Natural killer cell (primary cell): ENCODE results near the gene UGDH. TPM values are rescaled to one million over a fixed set of nuclear protein-coding genes. Genes with fewer than 3 reads are reported as not detected.

ENCODE experiments used
- ATAC-seq, 3 donors: fragments of 150-1000 bp in 2 of 3; fragments of 200-7000 bp in 1 of 3; cut with Tn5 transposase; 1 replicate in 1 of 3; 2 replicates in 2 of 3; pipeline ENCODE4 v1.10.0; 2021; ENCODE audit warnings: mild to moderate bottlenecking in 2 of 3, moderate library complexity in 2 of 3
- DNase-seq, 2 donors: peaks; one replicate each; pipeline versions ENCODE4 v3.0.0 to v3.0.0-alpha.2; 2013 to 2021; ENCODE audit warnings: mixed read lengths in 1 of 2
- H3K27ac ChIP-seq: one replicate; pipeline ENCODE4 v1.5.1; 2013; ENCODE audit warnings: mild to moderate bottlenecking, low read length
- H3K27me3 ChIP-seq: one replicate; pipeline ENCODE4 v1.6.1; 2013; ENCODE audit warnings: low read length; ENCODE audit not compliant: control insufficient read depth, insufficient read depth
- H3K36me3 ChIP-seq: one replicate; pipeline ENCODE4 v1.6.1; 2013; ENCODE audit warnings: low read length; ENCODE audit not compliant: control insufficient read depth, insufficient read depth
- H3K4me1 ChIP-seq: one replicate; pipeline ENCODE4 v1.6.1; 2013; ENCODE audit warnings: low read length; ENCODE audit not compliant: control insufficient read depth, insufficient read depth
- H3K4me3 ChIP-seq: one replicate; pipeline ENCODE4 v1.5.1; 2013; ENCODE audit warnings: low read length
- H3K9me3 ChIP-seq: one replicate; pipeline ENCODE4 v1.6.1; 2013; ENCODE audit warnings: low read length; ENCODE audit not compliant: control insufficient read depth, insufficient read depth
- H3K27ac Mint-ChIP-seq, 2 donors: one replicate each; pipeline ENCODE4 v1.8.0; 2022; ENCODE audit warnings: mild to moderate bottlenecking in 2 of 2, mixed read lengths in 2 of 2, moderate library complexity in 1 of 2
- H3K27me3 Mint-ChIP-seq, 2 donors: one replicate each; pipeline ENCODE4 v1.8.0; 2022; ENCODE audit warnings: low read depth in 2 of 2, mixed read lengths in 2 of 2
- H3K36me3 Mint-ChIP-seq: one replicate; pipeline ENCODE4 v1.8.0; 2022; ENCODE audit warnings: mixed read lengths
- H3K4me1 Mint-ChIP-seq, 2 donors: one replicate each; pipeline ENCODE4 v1.8.0; 2022; ENCODE audit warnings: mixed read lengths in 2 of 2
- H3K4me3 Mint-ChIP-seq: one replicate; pipeline ENCODE4 v1.8.0; 2022; ENCODE audit warnings: mild to moderate bottlenecking, moderate library complexity, mixed read lengths
- H3K9me3 Mint-ChIP-seq, 2 donors: one replicate each; pipeline ENCODE4 v1.8.0; 2022; ENCODE audit warnings: mixed read lengths in 2 of 2
- CTCF ChIP-seq: fragments of 200-600 bp; IDR thresholded peaks from one replicate; pipeline ENCODE4 v1.8.0; 2022; ENCODE audit warnings: antibody characterized with exemption
- WGBS: methylation state at CpG from one replicate; pipeline ENCODE4 v1.1.7; 2013; ENCODE audit warnings: missing lambda C conversion rate; ENCODE audit not compliant: insufficient coverage; 5-methylcytosine and 5-hydroxymethylcytosine counted together
- intact Hi-C: fragments of 100-400 bp; cut with micrococcal nuclease; formaldehyde crosslinking; loops from one replicate; pipeline ENCODE4 v1.14.2; 2022
- total RNA-seq, 4 donors: library from RNA; stranded (reverse); fragments of 120-200 nt in 1 of 4; gene quantifications; one replicate each; pipeline versions ENCODE4 v1.2.3 to v1.2.4, GENCODE V29; 2013 to 2022

Gene UGDH
- total RNA-seq, result 10 to 100 TPM; 12.2 to 14.8 (median 13.6) TPM
- total RNA-seq (2013), result 16.3 TPM

- H3K4me3 ChIP-seq, result peak within 1 kb of the TSS; percentile 93
- H3K9me3 Mint-ChIP-seq, result no peaks in the 10 kb centered on the region
- WGBS, result under 1% methylated on average over 73 of the region's 73 CpGs
- peak; percentile 98 to 100 (median 99) for ATAC-seq
- H3K36me3 ChIP-seq, result no peaks in the 10 kb centered on the region
- peaks cover 13 to 20% of the 10 kb centered on the region in 2 donors for H3K4me1 Mint-ChIP-seq
- intact Hi-C loops, result loop anchor here (1.0 to 5.0 kb wide), 4 partner anchors 112 to 451 kb away; partner anchors contain the start of genes UBE2K and WDR19
- no peaks in the 10 kb centered on the region for H3K9me3 ChIP-seq
- H3K27ac Mint-ChIP-seq, result peak within 1 kb of the TSS; percentile 78 to 92
- DNase-seq, result peak; percentile 91 to 95
- H3K27me3 ChIP-seq, result no peaks in the 10 kb centered on the region
- peak within 1 kb of the TSS; percentile 68 for H3K27ac ChIP-seq
- no peak for TF ChIP-seq CTCF
- peak within 1 kb of the TSS; percentile 96 for H3K4me3 Mint-ChIP-seq
- H3K4me1 ChIP-seq, result peaks cover 18% of the 10 kb centered on the region
- H3K36me3 Mint-ChIP-seq, result no peaks in the 10 kb centered on the region
- no peaks in the 10 kb centered on the region for H3K27me3 Mint-ChIP-seq
Observed at GRCh38 chr4:39527296-39528060, at the start of gene UGDH. TSS of gene UGDH (minus strand) at chr4:39527439. CDS start at chr4:39521512, 5,927 bp downstream.

- H3K4me3 Mint-ChIP-seq, result no peak overlapping the region
- no peaks in the 10 kb centered on the region for H3K4me1 Mint-ChIP-seq
- H3K36me3 Mint-ChIP-seq, result no peaks in the 10 kb centered on the region
- H3K9me3 Mint-ChIP-seq, result no peaks in the 10 kb centered on the region
- no peaks in the 10 kb centered on the region for H3K27me3 Mint-ChIP-seq
- no peak overlapping the region for H3K27ac Mint-ChIP-seq
- Histone ChIP-seq H3K36me3 (peaks cover 2% of the 10 kb centered on the region), H3K9me3 (no peaks in the 10 kb centered on the region), H3K4me1 (no peaks in the 10 kb centered on the region), H3K27me3 (no peaks in the 10 kb centered on the region), H3K4me3 (no peak overlapping the region), H3K27ac (no peak overlapping the region)
- intact Hi-C loops, result no loop called here
- ATAC-seq, result no peak
- 90% methylated on average over 5 of the region's 5 CpGs for WGBS
- DNase-seq, result no peak
- no peak for TF ChIP-seq CTCF
Observed at GRCh38 chr4:39574946-39575345, 47.7 kb upstream of the UGDH start.

GRCh38 chr4:39571504-39571903 lies 44.3 kb upstream of the UGDH start:
- intact Hi-C loops, result no loop called here
- 95% methylated on average over 5 of the region's 6 CpGs for WGBS
- ATAC-seq, result no peak

More at GRCh38 chr4:39571504-39571903, 44.3 kb upstream of the UGDH start:
- TF ChIP-seq CTCF, result no peak
- H3K9me3 ChIP-seq, result no peaks in the 10 kb centered on the region
- DNase-seq, result no peak
- Mint-ChIP-seq H3K9me3 (no peaks in the 10 kb centered on the region), H3K27ac (no peak overlapping the region), H3K27me3 (no peaks in the 10 kb centered on the region), H3K36me3 (no peaks in the 10 kb centered on the region), H3K4me1 (peaks cover 0 to 4% of the 10 kb centered on the region in 2 donors), H3K4me3 (no peak overlapping the region)
- no peak overlapping the region for H3K4me3 ChIP-seq
- no peaks in the 10 kb centered on the region for H3K27me3 ChIP-seq
- H3K36me3 ChIP-seq, result peaks cover 2% of the 10 kb centered on the region
- H3K4me1 ChIP-seq, result no peaks in the 10 kb centered on the region
- H3K27ac ChIP-seq, result no peak overlapping the region
